ENCODE measurements around the gene OSGEPL1. TPM values are rescaled to one million over a fixed set of nuclear protein-coding genes. Genes with fewer than 3 reads are reported as not detected.
"Not testable (repeated sequence)": the region's sequence is repeated elsewhere in the genome, so short reads cannot be mapped to it uniquely, and the experiment has no call there.

OSGEPL1 gene
- total RNA-seq, 1 donor from 2014 or later, result 8.0 TPM

- peak; percentile 23 for DNase-seq (ENCODE audit: low read depth)
These were observed 11.4 kb downstream of the OSGEPL1 start for GRCh38 chr2:189751080-189751658.

GRCh38 chr2:189729430-189729829 is 33.2 kb downstream of the OSGEPL1 start:
- no peak for DNase-seq (ENCODE audit: low read depth)

- no peak for DNase-seq (ENCODE audit: low read depth)
These were observed 35.7 kb downstream of the OSGEPL1 start for GRCh38 chr2:189726849-189727248.

DNA sequence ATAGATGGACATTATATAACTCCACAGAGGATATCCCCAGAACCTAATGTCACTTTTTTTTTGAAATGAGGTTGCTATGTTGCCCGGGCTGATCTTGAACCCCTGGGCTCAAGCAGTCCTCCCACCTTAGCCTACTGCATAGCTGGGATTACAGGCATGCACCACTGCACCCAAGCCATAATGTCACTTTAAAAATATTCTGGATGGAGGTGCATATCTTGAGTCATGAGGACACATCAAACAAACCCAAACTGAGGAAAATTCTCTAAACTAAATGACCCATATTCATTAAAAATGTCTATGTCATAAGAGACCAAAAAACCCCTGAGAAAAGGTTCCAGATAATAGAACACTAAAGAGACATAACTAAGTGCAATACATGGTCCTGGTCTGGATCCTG is 36.3 kb downstream of the OSGEPL1 start:
- DNase-seq (ENCODE audit: low read depth), result peak; percentile 22

- DNase-seq (ENCODE audit: low read depth), result no peak
These were observed 39.4 kb downstream of the OSGEPL1 start for GRCh38 chr2:189723192-189723591.

DNA sequence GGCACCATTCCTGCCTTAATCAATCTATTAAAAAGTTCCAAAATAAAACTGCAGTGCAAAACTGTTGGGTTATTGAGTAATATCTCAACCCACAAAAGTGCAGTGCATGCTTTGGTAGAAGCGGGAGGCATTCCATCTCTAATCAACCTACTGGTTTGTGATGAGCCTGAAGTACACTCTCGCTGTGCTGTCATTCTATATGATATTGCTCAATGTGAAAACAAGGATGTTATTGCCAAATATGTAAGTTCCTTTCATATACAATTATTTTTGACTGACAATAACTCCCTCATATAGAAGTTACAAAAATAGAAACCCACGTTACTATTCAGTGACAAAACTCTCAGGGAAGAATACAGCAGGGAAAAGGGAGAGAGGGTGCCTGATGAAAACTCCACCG is 43.0 kb downstream of the OSGEPL1 start:
- no peak for DNase-seq (ENCODE audit: low read depth)

DNA sequence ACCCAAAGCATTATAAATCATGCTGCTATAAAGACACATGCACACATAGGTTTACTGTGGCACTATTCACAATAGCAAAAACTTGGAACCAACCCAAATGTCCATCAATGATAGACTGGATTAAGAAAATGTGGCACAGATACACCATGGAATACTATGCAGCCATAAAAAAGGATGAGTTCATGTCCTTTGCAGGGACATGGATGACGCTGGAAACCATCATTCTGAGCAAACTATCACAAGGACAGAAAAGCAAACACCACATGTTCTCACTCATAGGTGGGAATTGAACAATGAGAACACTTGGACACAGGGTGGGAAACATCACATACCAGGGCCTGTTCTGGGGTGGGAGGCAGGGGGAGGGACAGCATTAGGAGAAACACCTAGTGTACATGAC is 45.0 kb downstream of the OSGEPL1 start:
- not testable (repeated sequence) for DNase-seq (ENCODE audit: low read depth)

GRCh38 chr2:189709501-189710221 is 52.9 kb downstream of the OSGEPL1 start:
- no peak for DNase-seq (ENCODE audit: low read depth)

DNA sequence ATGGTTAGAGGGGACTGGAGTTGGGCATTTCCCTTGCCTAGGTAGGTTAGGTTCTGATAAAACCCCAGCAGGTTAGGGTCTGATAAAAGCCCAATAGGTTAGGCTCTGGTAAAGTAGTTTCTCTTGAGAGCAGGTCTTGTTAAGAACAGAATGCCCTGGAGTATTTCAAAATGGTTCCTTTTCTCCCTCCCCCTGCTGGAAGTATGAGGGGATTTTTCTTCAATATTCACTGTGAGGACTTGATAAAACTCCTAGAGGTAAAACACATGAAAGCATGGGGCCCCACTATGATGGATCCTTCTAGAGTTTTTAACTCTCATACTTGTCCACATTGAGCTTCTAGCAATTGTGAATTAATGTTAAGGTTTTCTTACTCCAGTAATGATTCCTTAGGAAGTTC is 60.5 kb downstream of the OSGEPL1 start:
- DNase-seq (ENCODE audit: low read depth), result peak; percentile 3

- DNase-seq (ENCODE audit: low read depth), result no peak
These were observed 61.9 kb downstream of the OSGEPL1 start for GRCh38 chr2:189700681-189701080.

DNA sequence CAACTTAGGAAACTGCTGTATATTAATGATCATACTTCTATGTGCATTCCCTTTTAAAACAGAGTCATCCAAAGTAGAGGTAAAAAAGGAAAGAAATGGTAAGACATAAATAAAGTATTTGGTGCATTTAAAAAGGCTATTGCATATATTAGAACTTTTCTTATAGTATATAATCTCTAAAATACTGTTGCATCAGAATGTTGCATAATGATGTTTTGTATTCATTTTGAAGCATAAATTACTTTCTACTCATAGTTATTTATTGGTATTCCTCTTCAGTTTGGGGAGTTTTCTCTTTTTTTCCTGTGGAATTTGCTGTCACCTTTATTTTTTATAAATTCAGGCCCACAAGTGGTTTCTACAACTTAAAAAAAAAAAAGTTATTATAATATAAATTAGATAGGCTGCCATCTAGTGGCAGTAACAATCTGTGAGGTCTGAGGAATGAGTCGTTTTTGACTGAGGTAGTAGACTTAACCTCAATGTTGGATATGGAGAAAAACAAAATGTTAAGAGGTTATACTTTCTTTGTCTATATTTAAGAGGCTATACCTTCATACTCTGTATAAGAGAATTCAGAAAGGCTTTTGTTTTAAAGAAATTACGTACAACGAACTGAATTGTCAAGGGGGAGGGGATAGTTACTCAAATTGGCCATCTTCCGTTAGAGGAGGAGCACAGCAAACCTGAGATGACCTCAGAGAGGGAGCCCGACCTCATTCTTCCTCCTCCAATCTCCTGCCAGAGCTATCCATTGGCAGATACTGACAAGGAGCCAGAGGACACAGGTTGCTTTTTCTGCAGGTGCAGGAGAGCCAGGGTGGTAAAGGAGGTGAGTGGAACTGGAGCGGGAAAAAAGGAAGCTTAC is 64.3 kb downstream of the OSGEPL1 start:
- peak; percentile 62 for DNase-seq (ENCODE audit: low read depth)

Other genes starting within 250 kb of the OSGEPL1 start
- 2.8 and 26.3 TPM in 2 replicates for gene SLC40A1, start 182.0 kb downstream of the OSGEPL1 start, total RNA-seq
- 64.9 and 65.6 TPM in 2 replicates for gene ASNSD1, start 101.3 kb downstream of the OSGEPL1 start, total RNA-seq
- gene ANKAR, start 88.1 kb downstream of the OSGEPL1 start, total RNA-seq, result 7.1 and 7.6 TPM in 2 replicates
- gene ORMDL1, start 21.5 kb upstream of the OSGEPL1 start, total RNA-seq, result 50.7 and 70.4 TPM in 2 replicates
- gene PMS1, start 21.7 kb upstream of the OSGEPL1 start, total RNA-seq, result 23.6 and 28.4 TPM in 2 replicates

Measured in renal cortical epithelial cell (primary cell).